NCI-H146 treated with DMSO at 0.1 percent for 48 hours (cell line): ENCODE results near the gene SLX1A.
"Not testable (repeated sequence)": the region's sequence is repeated elsewhere in the genome, so short reads cannot be mapped to it uniquely, and the experiment has no call there.

Experiments used
- DNase-seq: peaks from one replicate; lab custom pipeline; 2025; ENCODE audit not compliant: unreplicated experiment; lab: John Stamatoyannopoulos, UW

Gene SLX1A

GRCh38 chr16:30193615-30194014, at the start of gene SLX1A, which contains the start of gene BOLA2B:
SLX1A (plus strand) TSS chr16:30193875; CDS start chr16:30194085, 210 bp downstream.
BOLA2B (minus strand) TSS chr16:30193666; CDS start chr16:30193595, 71 bp downstream.
- not testable (repeated sequence) for DNase-seq

GRCh38 chr16:30144017-30144416, 49.7 kb upstream of the SLX1A start:
- DNase-seq, result no peak

GRCh38 chr16:30144917-30145316, 48.8 kb upstream of the SLX1A start:
- DNase-seq, result no peak

GRCh38 chr16:30145657-30146056, 48.0 kb upstream of the SLX1A start:
- no peak for DNase-seq

- no peak for DNase-seq
Observed at GRCh38 chr16:30147843-30148510, 45.7 kb upstream of the SLX1A start.

GRCh38 chr16:30149250-30149930, 44.3 kb upstream of the SLX1A start:
- DNase-seq, result no peak

GRCh38 chr16:30151091-30151490, 42.6 kb upstream of the SLX1A start:
- no peak for DNase-seq

GRCh38 chr16:30152517-30152916, 41.2 kb upstream of the SLX1A start:
- no peak for DNase-seq

GRCh38 chr16:30155188-30155587, 38.5 kb upstream of the SLX1A start:
- DNase-seq, result no peak

GRCh38 chr16:30157214-30157613, 36.5 kb upstream of the SLX1A start:
- DNase-seq, result no peak

- no peak for DNase-seq
Observed at GRCh38 chr16:30163538-30163937, 30.1 kb upstream of the SLX1A start.

- no peak for DNase-seq
Observed at GRCh38 chr16:30166202-30166902, 27.3 kb upstream of the SLX1A start.

- DNase-seq, result not testable (repeated sequence)
Observed at GRCh38 chr16:30168746-30169145, 24.9 kb upstream of the SLX1A start.

- DNase-seq, result not testable (repeated sequence)
Observed at GRCh38 chr16:30169416-30169815, 24.3 kb upstream of the SLX1A start.

- not testable (repeated sequence) for DNase-seq
Observed at GRCh38 chr16:30170145-30170544, 23.5 kb upstream of the SLX1A start.

- no peak for DNase-seq
Observed at GRCh38 chr16:30173054-30173453, 20.6 kb upstream of the SLX1A start.

- not testable (repeated sequence) for DNase-seq
Observed at GRCh38 chr16:30176876-30177275, 16.8 kb upstream of the SLX1A start.

- DNase-seq, result no peak
Observed at GRCh38 chr16:30179195-30179594, 14.5 kb upstream of the SLX1A start.

- no peak for DNase-seq
Observed at GRCh38 chr16:30179931-30180330, 13.7 kb upstream of the SLX1A start.

GRCh38 chr16:30180741-30181140, 12.9 kb upstream of the SLX1A start:
- no peak for DNase-seq

GRCh38 chr16:30183233-30184095, 10.2 kb upstream of the SLX1A start, which contains the start of gene CORO1A:
CORO1A (plus strand) TSS chr16:30183602; CDS start chr16:30185210, 1,608 bp downstream.
- peak; percentile 69 for DNase-seq
